Ovary (tissue), 9 donors: ENCODE results near the gene ZFAND2A. TPM values are rescaled to one million over a fixed set of nuclear protein-coding genes. Genes with fewer than 3 reads are reported as not detected.

Experiments used
- DNase-seq, 5 donors: peaks; one replicate each; pipeline ENCODE4 v3.0.0-alpha.2; 2019 to 2020
- H3K27ac ChIP-seq, 2 donors: fragments of 200-600 bp; one replicate each; pipeline versions ENCODE4 v1.5.1 to v1.8.0; 2019 to 2022
- H3K27me3 ChIP-seq: fragments of 200-600 bp; one replicate; pipeline ENCODE4 v1.8.0; 2022
- H3K36me3 ChIP-seq: fragments of 200-600 bp; sonication (generic); one replicate; pipeline ENCODE4 v1.5.1; 2019
- H3K4me1 ChIP-seq: one replicate; pipeline ENCODE4 v1.8.1; 2013; ENCODE audit warnings: mild to moderate bottlenecking, moderate library complexity; ENCODE audit not compliant: insufficient read depth
- H3K4me3 ChIP-seq: fragments of 200-600 bp; sonication (generic); one replicate; pipeline ENCODE4 v1.5.1; 2017
- H3K9me3 ChIP-seq, 2 donors: fragments of 200-600 bp in 1 of 2; sonication (generic) in 1 of 2; one replicate each; pipeline versions ENCODE4 v1.5.1 to v1.8.1; 2013 to 2019; ENCODE audit warnings: mild to moderate bottlenecking in 1 of 2, moderate library complexity in 1 of 2
- CTCF ChIP-seq, 3 donors: fragments of 450-650 bp in 2 of 3; fragments of 200-600 bp in 1 of 3; IDR thresholded peaks; one replicate each; pipeline versions ENCODE4 v1.5.1 to v1.8.0; 2016 to 2022; ENCODE audit warnings: antibody characterized with exemption in 3 of 3, mild to moderate bottlenecking in 1 of 3
- EP300 ChIP-seq: sonication (generic); formaldehyde crosslinking; IDR thresholded peaks from one replicate; pipeline ENCODE4 v1.6.1; 2017; ENCODE audit warnings: antibody characterized with exemption
- POLR2A ChIP-seq: fragments of 450-650 bp; IDR thresholded peaks from one replicate; pipeline ENCODE4 v1.6.1; 2017; ENCODE audit warnings: antibody characterized with exemption, mild to moderate bottlenecking, moderate library complexity
- WGBS, 3 donors: extraction: QIAGEN DNeasy Blood & Tissue Kit in 1 of 3; methylation state at CpG; one replicate each; pipeline versions ENCODE4 v1.1.5 to v1.1.7; 2013 to 2017; 5-methylcytosine and 5-hydroxymethylcytosine counted together
- intact Hi-C, 4 donors: fragments of 100-400 bp; cut with DNase I; formaldehyde crosslinking; loops; one replicate each; pipeline versions ENCODE4 v1.11.0 to v1.15.1; 2022 to 2023
- polyA plus RNA-seq, 2 donors: library from polyadenylated mRNA; stranded (reverse); fragments of 200-250 nt in 1 of 2; fragments of 350-450 nt in 1 of 2; fragmentation: Illumina TruSeq in 1 of 2; extraction: RNeasy Lipid Tissue Mini Kit (QIAGEN cat#74804) in 1 of 2; gene quantifications; one replicate each; pipeline ENCODE4 v1.2.3, GENCODE V29; 2013 to 2014
- total RNA-seq, 7 donors: library from RNA; depleted of rRNA in 2 of 7; stranded (reverse); fragments of >200 nt in 2 of 7; fragmentation: NEBNext Ultra II Directional in 3 of 7; extraction: Animal tissue kit (Norgen Biotek cat#: 25700) in 3 of 7; gene quantifications; one replicate each; pipeline versions ENCODE4 v1.1.0 to v1.2.4, GENCODE V29; 2016 to 2023
- donor health status: DM: no; HTN: no; CAD: no; lungs with moderate emphysema.
- donor health status: DM: no; HTN: no; CAD: no.
- donor health status: Bipolar disorder and iron deficiency.
- donor health status: DM: yes; HTN: yes; CAD: no.
- donor health status: DM: no; HTN: no; CAD: no.
- donor health status: DM: yes; HTN: yes; CAD: no.

The ZFAND2A gene
- total and polyA plus RNA-seq, 9 donors, result 8.1 to 34.9 (median 18.2) TPM

- no peaks in the 10 kb centered on the region for H3K9me3 ChIP-seq
- no peak overlapping the region for H3K27ac ChIP-seq
- TF ChIP-seq EP300 (no peak), POLR2A (no peak), CTCF (IDR thresholded peaks at IDR 0.05) (no peak)
- intact Hi-C loops, result no loop called here
- H3K4me1 ChIP-seq, result no peaks in the 10 kb centered on the region
- WGBS, 3 donors, result 20 to 33% (median 24%) methylated on average over 32 to 36 of the region's 36 CpGs
- H3K36me3 ChIP-seq, result no peaks in the 10 kb centered on the region
- no peaks in the 10 kb centered on the region for H3K27me3 ChIP-seq
- no peak for DNase-seq
- no peak overlapping the region for H3K4me3 ChIP-seq
These were observed 33.8 kb upstream of the ZFAND2A start for GRCh38 chr7:1193593-1194424.

- no peaks in the 10 kb centered on the region for H3K36me3 ChIP-seq
- H3K27ac ChIP-seq, result no peak overlapping the region
- intact Hi-C loops, result no loop called here
- TF ChIP-seq EP300, result no peak
- TF ChIP-seq POLR2A, result no peak
- TF ChIP-seq CTCF (IDR thresholded peaks at IDR 0.05), result no peak
- DNase-seq, result no peak
- no peaks in the 10 kb centered on the region for H3K9me3 ChIP-seq
- no peaks in the 10 kb centered on the region for H3K4me1 ChIP-seq
- no peak overlapping the region for H3K4me3 ChIP-seq
- H3K27me3 ChIP-seq, result no peaks in the 10 kb centered on the region
- WGBS, 3 donors, result 17 to 23% (median 22%) methylated on average over 15 of the region's 15 CpGs
These were observed 32.2 kb upstream of the ZFAND2A start for GRCh38 chr7:1192171-1192676.

- Histone ChIP-seq H3K9me3 (no peaks in the 10 kb centered on the region), H3K27ac (no peak overlapping the region), H3K4me1 (no peaks in the 10 kb centered on the region), H3K36me3 (no peaks in the 10 kb centered on the region), H3K4me3 (no peak overlapping the region), H3K27me3 (no peaks in the 10 kb centered on the region)
- TF ChIP-seq EP300 (no peak), POLR2A (no peak), CTCF (IDR thresholded peaks at IDR 0.05) (no peak)
- DNase-seq, result no peak
- 74 to 83% (median 78%) methylated on average over 10 of the region's 10 CpGs for WGBS, 3 donors
- intact Hi-C loops, result loop anchor here in 1 of 4 donors (10.0 kb wide), 2 partner anchors 285 to 865 kb away; no protein-coding TSS in a partner anchor
These were observed 30.2 kb upstream of the ZFAND2A start for GRCh38 chr7:1189986-1190772.

- Histone ChIP-seq H3K4me3 (no peak overlapping the region), H3K4me1 (no peaks in the 10 kb centered on the region), H3K9me3 (no peaks in the 10 kb centered on the region), H3K36me3 (no peaks in the 10 kb centered on the region), H3K27ac (no peak overlapping the region), H3K27me3 (no peaks in the 10 kb centered on the region)
- no peak for DNase-seq
- WGBS, 3 donors, result 86 to 89% (median 89%) methylated on average over 5 to 6 of the region's 6 CpGs
- intact Hi-C loops, result loop anchor here in 1 of 4 donors (10.0 kb wide), 2 partner anchors 284 to 864 kb away; no protein-coding TSS in a partner anchor
- TF ChIP-seq EP300, result no peak
- TF ChIP-seq POLR2A, result no peak
- no peak for TF ChIP-seq CTCF (IDR thresholded peaks at IDR 0.05)
These were observed 28.8 kb upstream of the ZFAND2A start for GRCh38 chr7:1188720-1189294.
